HEK293 (cell line): Measurements from ENCODE around the gene B2M.

Experiments used
- GFI1B ChIP-seq: fragments of 450-650 bp; formaldehyde crosslinking; IDR thresholded peaks from 2 replicates; pipeline ENCODE4 v1.5.1; 2016; ENCODE audit warnings: missing biosample characterization, missing genetic modification characterization
- GLIS2 ChIP-seq: fragments of 450-650 bp; formaldehyde crosslinking; IDR thresholded peaks from 2 replicates; pipeline ENCODE4 v1.5.1; 2016; ENCODE audit warnings: missing biosample characterization, missing genetic modification characterization
- REST ChIP-seq: fragments of 450-650 bp; formaldehyde crosslinking; IDR thresholded peaks from 2 replicates; pipeline ENCODE4 v1.5.1; 2016; ENCODE audit warnings: missing biosample characterization, missing genetic modification characterization
- ZBTB11 ChIP-seq: fragments of 450-650 bp; formaldehyde crosslinking; conservative IDR thresholded peaks from 2 replicates; pipeline ENCODE4 v1.5.1; 2016; ENCODE audit warnings: low read depth, missing biosample characterization, missing genetic modification characterization
- ZBTB8A ChIP-seq: fragments of 450-650 bp; formaldehyde crosslinking; IDR thresholded peaks from 2 replicates; pipeline ENCODE4 v1.5.1; 2016; ENCODE audit warnings: missing biosample characterization, missing genetic modification characterization
- ZNF112 ChIP-seq: fragments of 450-650 bp; formaldehyde crosslinking; IDR thresholded peaks from 2 replicates; pipeline ENCODE4 v1.5.0; 2017; ENCODE audit warnings: missing biosample characterization, missing genetic modification characterization
- ZNF140 ChIP-seq: fragments of 450-650 bp; formaldehyde crosslinking; IDR thresholded peaks from 2 replicates; pipeline ENCODE4 v1.5.1; 2016; ENCODE audit warnings: missing biosample characterization, missing genetic modification characterization
- ZNF239 ChIP-seq: fragments of 450-650 bp; formaldehyde crosslinking; IDR thresholded peaks from 2 replicates; pipeline ENCODE4 v1.5.1; 2016; ENCODE audit warnings: missing biosample characterization, missing genetic modification characterization
- ZNF274 ChIP-seq, 2 experiments: fragments of 200-500 bp in 1 of 2; fragments of 450-650 bp in 1 of 2; sonication (Bioruptor generic) in 1 of 2; formaldehyde crosslinking in 1 of 2; IDR thresholded peaks; 2 replicates each; pipeline versions ENCODE4 v1.5.1 to v1.6.1; 2014 to 2016; ENCODE audit warnings: borderline replicate concordance in 1 of 2, inconsistent platforms in 1 of 2, low read length in 1 of 2, missing biosample characterization in 1 of 2, missing genetic modification characterization in 1 of 2
- ZNF37A ChIP-seq: fragments of 450-650 bp; IDR thresholded peaks from 2 replicates; pipeline ENCODE4 v1.5.1; 2018; ENCODE audit warnings: missing biosample characterization, missing genetic modification characterization
- ZNF473 ChIP-seq: fragments of 450-650 bp; formaldehyde crosslinking; IDR thresholded peaks from 2 replicates; pipeline ENCODE4 v1.5.1; 2017; ENCODE audit warnings: missing biosample characterization, missing genetic modification characterization
- ZNF501 ChIP-seq: fragments of 450-650 bp; formaldehyde crosslinking; IDR thresholded peaks from 2 replicates; pipeline ENCODE4 v1.5.1; 2016; ENCODE audit warnings: missing biosample characterization, missing genetic modification characterization
- ZNF549 ChIP-seq: fragments of 450-650 bp; IDR thresholded peaks from 2 replicates; pipeline ENCODE4 v1.5.1; 2018; ENCODE audit warnings: missing biosample characterization, missing genetic modification characterization, mild to moderate bottlenecking, inconsistent platforms, moderate library complexity
- ZNF571 ChIP-seq: fragments of 450-650 bp; formaldehyde crosslinking; IDR thresholded peaks from 2 replicates; pipeline ENCODE4 v1.5.0; 2017; ENCODE audit warnings: missing biosample characterization, missing genetic modification characterization
- ZNF704 ChIP-seq: fragments of 450-650 bp; formaldehyde crosslinking; IDR thresholded peaks from 2 replicates; pipeline ENCODE4 v1.5.1; 2016; ENCODE audit warnings: missing biosample characterization, missing genetic modification characterization
- ZSCAN30 ChIP-seq: fragments of 450-650 bp; IDR thresholded peaks from 2 replicates; pipeline ENCODE4 v1.5.1; 2018; ENCODE audit warnings: missing biosample characterization, mild to moderate bottlenecking, missing genetic modification characterization, moderate library complexity
- TF ChIP-seq, protein P1 (sequence below): fragments of 450-650 bp; formaldehyde crosslinking; IDR thresholded peaks from 2 replicates; pipeline ENCODE4 v1.5.1; 2017; ENCODE audit warnings: missing biosample characterization, mild to moderate bottlenecking, missing genetic modification characterization, moderate library complexity
- TF ChIP-seq, protein P2 (sequence below): fragments of 450-650 bp; formaldehyde crosslinking; conservative IDR thresholded peaks from 2 replicates; pipeline ENCODE4 v1.5.1; 2016; ENCODE audit warnings: low read depth, missing biosample characterization, missing genetic modification characterization
- TF ChIP-seq, protein P3 (sequence below): fragments of 450-650 bp; formaldehyde crosslinking; IDR thresholded peaks from 2 replicates; pipeline ENCODE4 v1.5.1; 2017; ENCODE audit warnings: missing biosample characterization, missing genetic modification characterization
- TF ChIP-seq, protein P4 (sequence below): fragments of 450-650 bp; formaldehyde crosslinking; IDR thresholded peaks from 2 replicates; pipeline ENCODE4 v1.5.1; 2016; ENCODE audit warnings: missing biosample characterization, missing genetic modification characterization

The B2M gene

DNA sequence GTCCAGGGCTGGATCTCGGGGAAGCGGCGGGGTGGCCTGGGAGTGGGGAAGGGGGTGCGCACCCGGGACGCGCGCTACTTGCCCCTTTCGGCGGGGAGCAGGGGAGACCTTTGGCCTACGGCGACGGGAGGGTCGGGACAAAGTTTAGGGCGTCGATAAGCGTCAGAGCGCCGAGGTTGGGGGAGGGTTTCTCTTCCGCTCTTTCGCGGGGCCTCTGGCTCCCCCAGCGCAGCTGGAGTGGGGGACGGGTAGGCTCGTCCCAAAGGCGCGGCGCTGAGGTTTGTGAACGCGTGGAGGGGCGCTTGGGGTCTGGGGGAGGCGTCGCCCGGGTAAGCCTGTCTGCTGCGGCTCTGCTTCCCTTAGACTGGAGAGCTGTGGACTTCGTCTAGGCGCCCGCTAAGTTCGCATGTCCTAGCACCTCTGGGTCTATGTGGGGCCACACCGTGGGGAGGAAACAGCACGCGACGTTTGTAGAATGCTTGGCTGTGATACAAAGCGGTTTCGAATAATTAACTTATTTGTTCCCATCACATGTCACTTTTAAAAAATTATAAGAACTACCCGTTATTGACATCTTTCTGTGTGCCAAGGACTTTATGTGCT lies 527 bp downstream of the B2M start (continued):
- TF ChIP-seq, protein P1, sequence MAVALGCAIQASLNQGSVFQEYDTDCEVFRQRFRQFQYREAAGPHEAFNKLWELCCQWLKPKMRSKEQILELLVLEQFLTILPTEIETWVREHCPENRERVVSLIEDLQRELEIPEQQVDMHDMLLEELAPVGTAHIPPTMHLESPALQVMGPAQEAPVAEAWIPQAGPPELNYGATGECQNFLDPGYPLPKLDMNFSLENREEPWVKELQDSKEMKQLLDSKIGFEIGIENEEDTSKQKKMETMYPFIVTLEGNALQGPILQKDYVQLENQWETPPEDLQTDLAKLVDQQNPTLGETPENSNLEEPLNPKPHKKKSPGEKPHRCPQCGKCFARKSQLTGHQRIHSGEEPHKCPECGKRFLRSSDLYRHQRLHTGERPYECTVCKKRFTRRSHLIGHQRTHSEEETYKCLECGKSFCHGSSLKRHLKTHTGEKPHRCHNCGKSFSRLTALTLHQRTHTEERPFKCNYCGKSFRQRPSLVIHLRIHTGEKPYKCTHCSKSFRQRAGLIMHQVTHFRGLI (tag by site-specific recombination) = no peak
- no peak for TF ChIP-seq ZNF112
- peak; percentile 68 for TF ChIP-seq GLIS2 (tag by site-specific recombination)
- TF ChIP-seq ZNF704 (tag by site-specific recombination) = no peak
- TF ChIP-seq GFI1B = no peak
- TF ChIP-seq ZBTB11 = no peak
- TF ChIP-seq ZSCAN30 (tag by site-specific recombination) = no peak
- TF ChIP-seq, protein P2, sequence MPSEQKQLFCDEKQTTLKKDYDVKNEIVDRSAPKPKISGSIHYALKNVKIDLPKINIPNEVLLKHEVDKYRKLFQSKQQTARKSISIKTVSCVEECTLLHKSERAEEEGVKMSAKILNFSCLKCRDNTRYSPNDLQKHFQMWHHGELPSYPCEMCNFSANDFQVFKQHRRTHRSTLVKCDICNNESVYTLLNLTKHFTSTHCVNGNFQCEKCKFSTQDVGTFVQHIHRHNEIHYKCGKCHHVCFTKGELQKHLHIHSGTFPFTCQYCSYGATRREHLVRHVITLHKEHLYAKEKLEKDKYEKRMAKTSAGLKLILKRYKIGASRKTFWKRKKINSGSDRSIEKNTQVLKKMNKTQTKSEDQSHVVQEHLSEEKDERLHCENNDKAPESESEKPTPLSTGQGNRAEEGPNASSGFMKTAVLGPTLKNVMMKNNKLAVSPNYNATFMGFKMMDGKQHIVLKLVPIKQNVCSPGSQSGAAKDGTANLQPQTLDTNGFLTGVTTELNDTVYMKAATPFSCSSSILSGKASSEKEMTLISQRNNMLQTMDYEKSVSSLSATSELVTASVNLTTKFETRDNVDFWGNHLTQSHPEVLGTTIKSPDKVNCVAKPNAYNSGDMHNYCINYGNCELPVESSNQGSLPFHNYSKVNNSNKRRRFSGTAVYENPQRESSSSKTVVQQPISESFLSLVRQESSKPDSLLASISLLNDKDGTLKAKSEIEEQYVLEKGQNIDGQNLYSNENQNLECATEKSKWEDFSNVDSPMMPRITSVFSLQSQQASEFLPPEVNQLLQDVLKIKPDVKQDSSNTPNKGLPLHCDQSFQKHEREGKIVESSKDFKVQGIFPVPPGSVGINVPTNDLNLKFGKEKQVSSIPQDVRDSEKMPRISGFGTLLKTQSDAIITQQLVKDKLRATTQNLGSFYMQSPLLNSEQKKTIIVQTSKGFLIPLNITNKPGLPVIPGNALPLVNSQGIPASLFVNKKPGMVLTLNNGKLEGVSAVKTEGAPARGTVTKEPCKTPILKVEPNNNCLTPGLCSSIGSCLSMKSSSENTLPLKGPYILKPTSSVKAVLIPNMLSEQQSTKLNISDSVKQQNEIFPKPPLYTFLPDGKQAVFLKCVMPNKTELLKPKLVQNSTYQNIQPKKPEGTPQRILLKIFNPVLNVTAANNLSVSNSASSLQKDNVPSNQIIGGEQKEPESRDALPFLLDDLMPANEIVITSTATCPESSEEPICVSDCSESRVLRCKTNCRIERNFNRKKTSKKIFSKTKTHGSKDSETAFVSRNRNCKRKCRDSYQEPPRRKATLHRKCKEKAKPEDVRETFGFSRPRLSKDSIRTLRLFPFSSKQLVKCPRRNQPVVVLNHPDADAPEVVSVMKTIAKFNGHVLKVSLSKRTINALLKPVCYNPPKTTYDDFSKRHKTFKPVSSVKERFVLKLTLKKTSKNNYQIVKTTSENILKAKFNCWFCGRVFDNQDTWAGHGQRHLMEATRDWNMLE (tag by site-specific recombination) = no peak
- TF ChIP-seq, protein P3, sequence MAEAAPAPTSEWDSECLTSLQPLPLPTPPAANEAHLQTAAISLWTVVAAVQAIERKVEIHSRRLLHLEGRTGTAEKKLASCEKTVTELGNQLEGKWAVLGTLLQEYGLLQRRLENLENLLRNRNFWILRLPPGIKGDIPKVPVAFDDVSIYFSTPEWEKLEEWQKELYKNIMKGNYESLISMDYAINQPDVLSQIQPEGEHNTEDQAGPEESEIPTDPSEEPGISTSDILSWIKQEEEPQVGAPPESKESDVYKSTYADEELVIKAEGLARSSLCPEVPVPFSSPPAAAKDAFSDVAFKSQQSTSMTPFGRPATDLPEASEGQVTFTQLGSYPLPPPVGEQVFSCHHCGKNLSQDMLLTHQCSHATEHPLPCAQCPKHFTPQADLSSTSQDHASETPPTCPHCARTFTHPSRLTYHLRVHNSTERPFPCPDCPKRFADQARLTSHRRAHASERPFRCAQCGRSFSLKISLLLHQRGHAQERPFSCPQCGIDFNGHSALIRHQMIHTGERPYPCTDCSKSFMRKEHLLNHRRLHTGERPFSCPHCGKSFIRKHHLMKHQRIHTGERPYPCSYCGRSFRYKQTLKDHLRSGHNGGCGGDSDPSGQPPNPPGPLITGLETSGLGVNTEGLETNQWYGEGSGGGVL (tag by site-specific recombination) = peak; percentile 39; the same call in 1 of the 2 replicates
- no peak for TF ChIP-seq ZNF274 (IDR thresholded peaks at IDR 0.05; ENCODE audit: low read length)
- no peak for TF ChIP-seq ZNF274 (tag by site-specific recombination; IDR thresholded peaks at IDR 0.05; ENCODE audit: borderline replicate concordance)
- TF ChIP-seq ZNF473 (tag by site-specific recombination) = no peak
- TF ChIP-seq ZNF571 = no peak
- TF ChIP-seq ZNF501 (tag by site-specific recombination) = 0 out of 2 replicates have a peak, but pooled peaks have one; percentile 4
- no peak for TF ChIP-seq ZNF549 (tag by site-specific recombination)
- no peak for TF ChIP-seq ZNF37A (tag by site-specific recombination)
- TF ChIP-seq, protein P4, sequence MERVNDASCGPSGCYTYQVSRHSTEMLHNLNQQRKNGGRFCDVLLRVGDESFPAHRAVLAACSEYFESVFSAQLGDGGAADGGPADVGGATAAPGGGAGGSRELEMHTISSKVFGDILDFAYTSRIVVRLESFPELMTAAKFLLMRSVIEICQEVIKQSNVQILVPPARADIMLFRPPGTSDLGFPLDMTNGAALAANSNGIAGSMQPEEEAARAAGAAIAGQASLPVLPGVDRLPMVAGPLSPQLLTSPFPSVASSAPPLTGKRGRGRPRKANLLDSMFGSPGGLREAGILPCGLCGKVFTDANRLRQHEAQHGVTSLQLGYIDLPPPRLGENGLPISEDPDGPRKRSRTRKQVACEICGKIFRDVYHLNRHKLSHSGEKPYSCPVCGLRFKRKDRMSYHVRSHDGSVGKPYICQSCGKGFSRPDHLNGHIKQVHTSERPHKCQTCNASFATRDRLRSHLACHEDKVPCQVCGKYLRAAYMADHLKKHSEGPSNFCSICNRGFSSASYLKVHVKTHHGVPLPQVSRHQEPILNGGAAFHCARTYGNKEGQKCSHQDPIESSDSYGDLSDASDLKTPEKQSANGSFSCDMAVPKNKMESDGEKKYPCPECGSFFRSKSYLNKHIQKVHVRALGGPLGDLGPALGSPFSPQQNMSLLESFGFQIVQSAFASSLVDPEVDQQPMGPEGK (tag by site-specific recombination) = peak; percentile 30
- no peak for TF ChIP-seq ZNF239 (tag by site-specific recombination)
- no peak for TF ChIP-seq ZBTB8A (tag by site-specific recombination)
- TF ChIP-seq REST = no peak
- no peak for TF ChIP-seq ZNF140
